ENCODE measurements around the gene TNFSF18.
A peak's percentile ranks its signal among the peaks of the same experiment; 100 is the strongest.

TNFSF18 gene

GRCh38 chr1:173050865-173051264, at the start of gene TNFSF18:
Gene TNFSF18, minus strand, starts transcription at chr1:173050941. Its CDS starts 45 bp downstream, at chr1:173050896.
- peak; percentile 67 for DNase-seq (ENCODE audit: low read depth)
- TF ChIP-seq CTCF (IDR thresholded peaks at IDR 0.05; ENCODE audit: control insufficient read depth, extremely low read depth, insufficient read depth), result no peak
- no peak within 1 kb of the TSS for H3K4me3 ChIP-seq (ENCODE audit: low read depth, low read length)

- TF ChIP-seq CTCF (IDR thresholded peaks at IDR 0.05; ENCODE audit: control insufficient read depth, extremely low read depth, insufficient read depth), result no peak
- DNase-seq (ENCODE audit: low read depth), result no peak
- no peak overlapping the region for H3K4me3 ChIP-seq (ENCODE audit: low read depth, low read length)
Measured at GRCh38 chr1:173099166-173099565, 48.4 kb upstream of the TNFSF18 start.

- DNase-seq (ENCODE audit: low read depth), result no peak
- no peak for TF ChIP-seq CTCF (IDR thresholded peaks at IDR 0.05; ENCODE audit: control insufficient read depth, extremely low read depth, insufficient read depth)
Measured at GRCh38 chr1:173098117-173098516, 47.4 kb upstream of the TNFSF18 start.

GRCh38 chr1:173097001-173097400, 46.3 kb upstream of the TNFSF18 start:
- TF ChIP-seq CTCF (IDR thresholded peaks at IDR 0.05; ENCODE audit: control insufficient read depth, extremely low read depth, insufficient read depth), result no peak
- H3K4me3 ChIP-seq (ENCODE audit: low read depth, low read length), result no peak overlapping the region
- no peak for DNase-seq (ENCODE audit: low read depth)

More at GRCh38 chr1:173098117-173098516, 47.4 kb upstream of the TNFSF18 start:
- H3K4me3 ChIP-seq (ENCODE audit: low read depth, low read length), result no peak overlapping the region

- no peak for DNase-seq (ENCODE audit: low read depth)
Measured at GRCh38 chr1:173095632-173096031, 44.9 kb upstream of the TNFSF18 start.

GRCh38 chr1:173094541-173094940, 43.8 kb upstream of the TNFSF18 start:
- no peak for DNase-seq (ENCODE audit: low read depth)
- no peak overlapping the region for H3K4me3 ChIP-seq (ENCODE audit: low read depth, low read length)
- no peak for TF ChIP-seq CTCF (IDR thresholded peaks at IDR 0.05; ENCODE audit: control insufficient read depth, extremely low read depth, insufficient read depth)

More at GRCh38 chr1:173095632-173096031, 44.9 kb upstream of the TNFSF18 start:
- TF ChIP-seq CTCF (IDR thresholded peaks at IDR 0.05; ENCODE audit: control insufficient read depth, extremely low read depth, insufficient read depth), result no peak
- no peak overlapping the region for H3K4me3 ChIP-seq (ENCODE audit: low read depth, low read length)

- no peak overlapping the region for H3K4me3 ChIP-seq (ENCODE audit: low read depth, low read length)
- TF ChIP-seq CTCF (IDR thresholded peaks at IDR 0.05; ENCODE audit: control insufficient read depth, extremely low read depth, insufficient read depth), result no peak
- DNase-seq (ENCODE audit: low read depth), result no peak
Measured at GRCh38 chr1:173093691-173094445, 43.1 kb upstream of the TNFSF18 start.

Measured in LNCaP clone FGC (cell line).